HG03066 (cell line): ENCODE data around the gene SAPCD1.

ENCODE experiments used
- ATAC-seq: cut with Tn5 transposase; IDR thresholded peaks from one replicate; pipeline ENCODE4 v1.9.1; 2021; ENCODE audit warnings: low read depth; ENCODE audit not compliant: unreplicated experiment

SAPCD1 gene

GRCh38 chr6:31762356-31762755 is at the start of gene SAPCD1:
SAPCD1 (plus strand) TSS chr6:31762656; CDS start chr6:31763055, 399 bp downstream.
- ATAC-seq = no peak

GRCh38 chr6:31713465-31713864 is 49.0 kb upstream of the SAPCD1 start:
- no peak for ATAC-seq

- ATAC-seq = no peak
These were observed 48.3 kb upstream of the SAPCD1 start for GRCh38 chr6:31713991-31714684.

- no peak for ATAC-seq
These were observed 47.2 kb upstream of the SAPCD1 start, which contains the start of gene LY6G6D for GRCh38 chr6:31715022-31715958. LY6G6D (plus strand) TSS chr6:31715348; CDS start chr6:31715356, 8 bp downstream.

- no peak for ATAC-seq
These were observed 44.8 kb upstream of the SAPCD1 start for GRCh38 chr6:31717499-31718222.

- ATAC-seq = no peak
These were observed 44.2 kb upstream of the SAPCD1 start for GRCh38 chr6:31718265-31718664.

GRCh38 chr6:31719001-31719400 is 43.5 kb upstream of the SAPCD1 start:
- no peak for ATAC-seq

GRCh38 chr6:31720196-31720770 is 42.2 kb upstream of the SAPCD1 start:
- ATAC-seq = no peak

GRCh38 chr6:31721351-31722020 is 41.0 kb upstream of the SAPCD1 start, which contains the start of gene LY6G6C:
LY6G6C (minus strand) TSS chr6:31721746; CDS start chr6:31721679, 67 bp downstream.
- no peak for ATAC-seq

GRCh38 chr6:31722173-31722572 is 40.3 kb upstream of the SAPCD1 start:
- no peak for ATAC-seq

GRCh38 chr6:31723245-31723979 is 39.0 kb upstream of the SAPCD1 start, which contains the start of gene MPIG6B:
MPIG6B (plus strand) TSS chr6:31723373; CDS start chr6:31723384, 11 bp downstream.
- no peak for ATAC-seq

- no peak for ATAC-seq
These were observed 38.3 kb upstream of the SAPCD1 start for GRCh38 chr6:31723980-31724691.

GRCh38 chr6:31725502-31726350 is 36.7 kb upstream of the SAPCD1 start:
- ATAC-seq = no peak

GRCh38 chr6:31727034-31727716 is 35.3 kb upstream of the SAPCD1 start:
- peak; percentile 45 for ATAC-seq

GRCh38 chr6:31727717-31728671 is 34.5 kb upstream of the SAPCD1 start:
- ATAC-seq = no peak
